Suprapubic skin (tissue), 4 donors: ENCODE measurements around the gene DNAH2. TPM values are rescaled to one million over a fixed set of nuclear protein-coding genes. Genes with fewer than 3 reads are reported as not detected.

Source experiments
- DNase-seq, 2 donors: peaks; one replicate each; pipeline ENCODE4 v3.0.0-alpha.2; 2019; ENCODE audit warnings: low spot score in 2 of 2
- H3K27ac ChIP-seq: fragments of 200-600 bp; sonication (generic); one replicate; pipeline ENCODE4 v1.5.1; 2019
- H3K27me3 ChIP-seq: fragments of 200-600 bp; sonication (generic); one replicate; pipeline ENCODE4 v1.5.1; 2019
- H3K36me3 ChIP-seq: fragments of 200-600 bp; sonication (generic); one replicate; pipeline ENCODE4 v1.5.1; 2019
- H3K4me1 ChIP-seq: fragments of 200-600 bp; sonication (generic); one replicate; pipeline ENCODE4 v1.5.1; 2019
- H3K4me3 ChIP-seq: fragments of 200-600 bp; sonication (generic); one replicate; pipeline ENCODE4 v1.5.1; 2019; ENCODE audit warnings: mild to moderate bottlenecking
- H3K9me3 ChIP-seq: fragments of 200-600 bp; sonication (generic); one replicate; pipeline ENCODE4 v1.5.1; 2019
- CTCF ChIP-seq, 2 donors: fragments of 200-600 bp in 1 of 2; fragments of 450-650 bp in 1 of 2; sonication (generic) in 1 of 2; IDR thresholded peaks; one replicate each; pipeline ENCODE4 v1.5.1; 2016 to 2019; ENCODE audit warnings: antibody characterized with exemption in 2 of 2, mild to moderate bottlenecking in 1 of 2, moderate library complexity in 1 of 2
- EP300 ChIP-seq: sonication (generic); formaldehyde crosslinking; IDR thresholded peaks from one replicate; pipeline ENCODE4 v1.6.1; 2017; ENCODE audit warnings: antibody characterized with exemption
- POLR2A ChIP-seq, 2 donors: fragments of 450-650 bp; IDR thresholded peaks; one replicate each; pipeline ENCODE4 v1.6.1; 2017; ENCODE audit warnings: antibody characterized with exemption in 2 of 2, mild to moderate bottlenecking in 2 of 2, moderate library complexity in 2 of 2
- POLR2AphosphoS5 ChIP-seq, 3 donors: sonication (generic); formaldehyde crosslinking; IDR thresholded peaks; one replicate each; pipeline ENCODE4 v1.6.1; 2017; ENCODE audit warnings: antibody characterized with exemption in 3 of 3
- WGBS: methylation state at CpG from one replicate; pipeline ENCODE4 v1.1.5; 2018; 5-methylcytosine and 5-hydroxymethylcytosine counted together
- total RNA-seq, 4 donors: library from RNA; depleted of rRNA; stranded (reverse); fragments of >200 nt; gene quantifications; one replicate each; pipeline ENCODE4 v1.1.0, GENCODE V29; 2016

Gene DNAH2
- total RNA-seq, 4 donors from 2014 or later: 0.08 to 0.19 TPM; not detected in 2

- TF ChIP-seq POLR2AphosphoS5 (IDR thresholded peaks at IDR 0.05) (no peak), EP300 (no peak), CTCF (IDR thresholded peaks at IDR 0.05) (no peak), POLR2A (IDR thresholded peaks at IDR 0.05) (no peak)
- H3K4me1 ChIP-seq: peaks cover 3% of the 10 kb centered on the region
- 71% methylated on average over 8 of the region's 8 CpGs for WGBS
- no peak for DNase-seq
- H3K9me3 ChIP-seq: no peaks in the 10 kb centered on the region
- no peaks in the 10 kb centered on the region for H3K27me3 ChIP-seq
- no peak overlapping the region for H3K27ac ChIP-seq
- H3K4me3 ChIP-seq: no peak overlapping the region
- H3K36me3 ChIP-seq: no peaks in the 10 kb centered on the region
These were observed 26.9 kb downstream of the DNAH2 start for GRCh38 chr17:7744416-7744815.

GRCh38 chr17:7745748-7746470 lies 28.4 kb downstream of the DNAH2 start:
- DNase-seq: no peak
- WGBS: 60% methylated on average over 7 of the region's 7 CpGs
- Histone ChIP-seq H3K36me3 (no peaks in the 10 kb centered on the region), H3K27ac (no peak overlapping the region), H3K4me1 (peaks cover 3% of the 10 kb centered on the region), H3K4me3 (no peak overlapping the region), H3K27me3 (no peaks in the 10 kb centered on the region), H3K9me3 (no peaks in the 10 kb centered on the region)
- TF ChIP-seq CTCF (IDR thresholded peaks at IDR 0.05) (no peak), EP300 (no peak), POLR2AphosphoS5 (IDR thresholded peaks at IDR 0.05) (no peak), POLR2A (IDR thresholded peaks at IDR 0.05) (no peak)

- peaks cover 3% of the 10 kb centered on the region for H3K4me1 ChIP-seq
- no peaks in the 10 kb centered on the region for H3K9me3 ChIP-seq
- no peaks in the 10 kb centered on the region for H3K36me3 ChIP-seq
- DNase-seq: no peak
- H3K27me3 ChIP-seq: no peaks in the 10 kb centered on the region
- no peak overlapping the region for H3K27ac ChIP-seq
- H3K4me3 ChIP-seq: no peak overlapping the region
- 32% methylated on average over 4 of the region's 4 CpGs for WGBS
- TF ChIP-seq CTCF (IDR thresholded peaks at IDR 0.05) (no peak), POLR2AphosphoS5 (IDR thresholded peaks at IDR 0.05) (no peak), POLR2A (IDR thresholded peaks at IDR 0.05) (no peak), EP300 (no peak)
These were observed 30.1 kb downstream of the DNAH2 start for GRCh38 chr17:7747635-7748071.

GRCh38 chr17:7748076-7748775 lies 30.7 kb downstream of the DNAH2 start:
- no peak overlapping the region for H3K27ac ChIP-seq
- H3K4me1 ChIP-seq: peaks cover 3% of the 10 kb centered on the region
- WGBS: 64% methylated on average over 10 of the region's 10 CpGs
- no peaks in the 10 kb centered on the region for H3K27me3 ChIP-seq
- H3K9me3 ChIP-seq: no peaks in the 10 kb centered on the region
- no peaks in the 10 kb centered on the region for H3K36me3 ChIP-seq
- no peak for DNase-seq
- TF ChIP-seq CTCF (IDR thresholded peaks at IDR 0.05) (no peak), EP300 (no peak), POLR2AphosphoS5 (IDR thresholded peaks at IDR 0.05) (no peak), POLR2A (IDR thresholded peaks at IDR 0.05) (no peak)
- no peak overlapping the region for H3K4me3 ChIP-seq

GRCh38 chr17:7750321-7750821 lies 32.8 kb downstream of the DNAH2 start:
- Histone ChIP-seq H3K9me3 (no peaks in the 10 kb centered on the region), H3K4me1 (peaks cover 3% of the 10 kb centered on the region), H3K4me3 (no peak overlapping the region), H3K27me3 (no peaks in the 10 kb centered on the region), H3K36me3 (no peaks in the 10 kb centered on the region), H3K27ac (no peak overlapping the region)
- DNase-seq: no peak
- WGBS: 70% methylated on average over 4 of the region's 4 CpGs
- TF ChIP-seq EP300 (no peak), POLR2A (IDR thresholded peaks at IDR 0.05) (no peak), CTCF (IDR thresholded peaks at IDR 0.05) (no peak), POLR2AphosphoS5 (IDR thresholded peaks at IDR 0.05) (no peak)
